DND-41 (cell line): ENCODE results near the gene UACA.
"Not testable (repeated sequence)": the region's sequence is repeated elsewhere in the genome, so short reads cannot be mapped to it uniquely, and the experiment has no call there.

Experiments used
- ATAC-seq: fragments of 200-7000 bp; cut with Tn5 transposase; 3 replicates; pipeline ENCODE4 v1.9.1; 2021; ENCODE audit warnings: low read depth; ENCODE audit not compliant: insufficient read depth
- DNase-seq: peaks from one replicate; pipeline ENCODE4 v3.0.0-alpha.2; 2020
- H2AFZ ChIP-seq: 2 replicates; pipeline ENCODE4 v1.6.0; 2012; ENCODE audit warnings: low read depth, low read length
- H3K27ac ChIP-seq: 2 replicates; pipeline ENCODE4 v1.5.1; 2012; ENCODE audit warnings: low read length, inconsistent platforms
- H3K27me3 ChIP-seq: fragments of 200-600 bp; sonication (generic); 2 replicates; pipeline ENCODE4 v1.6.0; 2012; ENCODE audit warnings: low read length, mild to moderate bottlenecking, inconsistent platforms; ENCODE audit not compliant: insufficient read depth, poor library complexity
- H3K36me3 ChIP-seq: 2 replicates; pipeline ENCODE4 v1.5.1; 2012; ENCODE audit warnings: low read length, inconsistent platforms; ENCODE audit not compliant: insufficient read depth
- H3K4me1 ChIP-seq: 2 replicates; pipeline ENCODE4 v1.5.1; 2012; ENCODE audit warnings: mild to moderate bottlenecking, low read length; ENCODE audit not compliant: insufficient read depth
- H3K4me2 ChIP-seq: 2 replicates; pipeline ENCODE4 v1.6.0; 2012; ENCODE audit warnings: mild to moderate bottlenecking, moderate library complexity, low read length, inconsistent platforms; ENCODE audit not compliant: insufficient read depth
- H3K4me3 ChIP-seq, 2 experiments: fragments of 200-600 bp in 1 of 2; shearing (Covaris generic) in 1 of 2; 2 replicates each; pipeline ENCODE4 v1.5.1; 2012 to 2016; ENCODE audit warnings: inconsistent platforms in 2 of 2, low read length in 2 of 2, mild to moderate bottlenecking in 2 of 2, low read depth in 1 of 2, moderate library complexity in 1 of 2
- H3K79me2 ChIP-seq: 2 replicates; pipeline ENCODE4 v1.6.0; 2012; ENCODE audit warnings: low read length, inconsistent platforms; ENCODE audit not compliant: insufficient read depth
- H3K9ac ChIP-seq: 2 replicates; pipeline ENCODE4 v1.6.0; 2012; ENCODE audit warnings: low read depth, mild to moderate bottlenecking, inconsistent platforms, low read length, moderate library complexity
- H3K9me3 ChIP-seq: 2 replicates; pipeline ENCODE4 v1.5.1; 2012; ENCODE audit warnings: low read length, moderate library complexity, mild to moderate bottlenecking, inconsistent platforms; ENCODE audit not compliant: insufficient read depth, severe bottlenecking
- H4K20me1 ChIP-seq: 2 replicates; pipeline ENCODE4 v1.6.0; 2012; ENCODE audit warnings: low read length; ENCODE audit not compliant: insufficient read depth
- CTCF ChIP-seq: IDR thresholded peaks from 2 replicates; pipeline ENCODE4 v1.5.1; 2012; ENCODE audit warnings: borderline replicate concordance, low read length, moderate library complexity, mild to moderate bottlenecking; ENCODE audit not compliant: poor library complexity, severe bottlenecking; ENCODE audit errors: extremely low read depth
- EZH2 ChIP-seq: IDR thresholded peaks from 3 replicates; pipeline ENCODE4 v1.6.1; 2012; ENCODE audit warnings: borderline replicate concordance, low read depth, mild to moderate bottlenecking, moderate library complexity, low read length, inconsistent platforms; ENCODE audit not compliant: severe bottlenecking

The UACA gene

GRCh38 chr15:70741677-70742293, 21.6 kb downstream of the UACA start:
- no peak overlapping the region for H3K4me2 ChIP-seq
- no peaks in the 10 kb centered on the region for H4K20me1 ChIP-seq
- H3K79me2 ChIP-seq = no peaks in the 10 kb centered on the region
- ATAC-seq = no peak
- H2AFZ ChIP-seq = no peak overlapping the region
- no peaks in the 10 kb centered on the region for H3K9me3 ChIP-seq
- no peak overlapping the region for H3K4me3 ChIP-seq
- no peak for TF ChIP-seq EZH2
- TF ChIP-seq CTCF = no peak
- DNase-seq = no peak
- no peaks in the 10 kb centered on the region for H3K4me1 ChIP-seq
- H3K9ac ChIP-seq = no peak overlapping the region
- H3K27ac ChIP-seq = no peak overlapping the region
- H3K27me3 ChIP-seq = peaks cover 9% of the 10 kb centered on the region
- no peaks in the 10 kb centered on the region for H3K36me3 ChIP-seq

- H3K36me3 ChIP-seq = no peaks in the 10 kb centered on the region
- no peaks in the 10 kb centered on the region for H4K20me1 ChIP-seq
- ATAC-seq (no peak), DNase-seq (no peak)
- no peak overlapping the region for H3K4me2 ChIP-seq
- H3K27ac ChIP-seq = no peak overlapping the region
- TF ChIP-seq CTCF (no peak), EZH2 (no peak)
- H2AFZ ChIP-seq = no peak overlapping the region
- no peaks in the 10 kb centered on the region for H3K79me2 ChIP-seq
- H3K9me3 ChIP-seq = no peaks in the 10 kb centered on the region
- H3K27me3 ChIP-seq = peaks cover 9% of the 10 kb centered on the region
- no peaks in the 10 kb centered on the region for H3K4me1 ChIP-seq
- no peak overlapping the region for H3K4me3 ChIP-seq
- no peak overlapping the region for H3K9ac ChIP-seq
These were observed 22.2 kb downstream of the UACA start for GRCh38 chr15:70741107-70741531.

- H3K4me1 ChIP-seq, H3K9ac ChIP-seq, H3K4me2 ChIP-seq, H3K27ac ChIP-seq, H3K4me3 ChIP-seq, ATAC-seq, DNase-seq, H3K79me2 ChIP-seq, H3K9me3 ChIP-seq, H4K20me1 ChIP-seq, H3K36me3 ChIP-seq, H2AFZ ChIP-seq, H3K27me3 ChIP-seq: not testable (repeated sequence)
These were observed 28.3 kb downstream of the UACA start for GRCh38 chr15:70735040-70735439.

GRCh38 chr15:70729164-70729563, 34.2 kb downstream of the UACA start:
- H3K27ac ChIP-seq = no peak overlapping the region
- peaks cover 10% of the 10 kb centered on the region for H3K27me3 ChIP-seq
- TF ChIP-seq EZH2 = no peak
- TF ChIP-seq CTCF = no peak
- H3K79me2 ChIP-seq = no peaks in the 10 kb centered on the region
- no peak for DNase-seq
- no peak overlapping the region for H2AFZ ChIP-seq
- H3K9me3 ChIP-seq = no peaks in the 10 kb centered on the region
- ATAC-seq = no peak
- no peaks in the 10 kb centered on the region for H3K36me3 ChIP-seq
- no peak overlapping the region for H3K4me2 ChIP-seq
- H4K20me1 ChIP-seq = no peaks in the 10 kb centered on the region
- no peak overlapping the region for H3K4me3 ChIP-seq
- H3K9ac ChIP-seq = no peak overlapping the region
- H3K4me1 ChIP-seq = no peaks in the 10 kb centered on the region
